Measurements from ENCODE around the gene PHLDB1. TPM values are rescaled to one million over a fixed set of nuclear protein-coding genes. Genes with fewer than 3 reads are reported as not detected.

The PHLDB1 gene
- polyA plus RNA-seq, 1 of the 3 experiments (the other 2 are of a cell fraction): 89.4 TPM

- TF ChIP-seq CTCF (IDR thresholded peaks at IDR 0.05) (no peak), IRF3 (IDR thresholded peaks at IDR 0.05; ENCODE audit: low read depth, low read length) (no peak), MXI1 (IDR thresholded peaks at IDR 0.05; ENCODE audit: low read depth, low read length) (no peak)
Measured at GRCh38 chr11:118650366-118650765, 43.0 kb downstream of the PHLDB1 start (continued).

- ChIA-PET CTCF (interaction anchor here (1.6 kb wide), 1 partner anchor 51 kb away, joined by 3 read pairs; no protein-coding TSS in a partner anchor), POLR2A (interaction anchor here (0.7 kb wide), 1 partner anchor 17 kb away, joined by 3 read pairs; no protein-coding TSS in a partner anchor)
- no peak overlapping the region for H2AFZ ChIP-seq (ENCODE audit: low read depth)
- no peaks in the 10 kb centered on the region; a peak in 1 of 4 replicates for H3K4me1 ChIP-seq (ENCODE audit: control insufficient read depth in 1 of 2, insufficient read depth in 2 of 2, low read depth in 1 of 2, low read length in 1 of 2)
- no peaks in the 10 kb centered on the region for H3K9me2 ChIP-seq
- no peak for DNase-seq
- 82% methylated on average over 3 of the region's 3 CpGs for whole genome bisulfite sequencing (ENCODE audit: low lambda C conversion rate)
- peaks cover 79% of the 10 kb centered on the region in 2 experiments for H3K36me3 ChIP-seq (replicated peaks in 1 of 2; ENCODE audit: control insufficient read depth in 1 of 2, insufficient read depth in 2 of 2, low read length in 1 of 2)
- H3K27ac ChIP-seq (ENCODE audit: low read depth in 2 of 2, low read length in 1 of 2): no peak overlapping the region
- no peaks in the 10 kb centered on the region for H3K9me3 ChIP-seq
- H3K79me2 ChIP-seq (ENCODE audit: insufficient read depth): peaks cover 10% of the 10 kb centered on the region; the same call in 1 of the 2 replicates
- no peak for TF ChIP-seq NFIC (IDR thresholded peaks at IDR 0.05; ENCODE audit: borderline replicate concordance)
- no peak for TF ChIP-seq ELF1 (IDR thresholded peaks at IDR 0.05)
- H3K9ac ChIP-seq: no peak overlapping the region
- H3K27me3 ChIP-seq (ENCODE audit: insufficient read depth): no peaks in the 10 kb centered on the region
- peaks cover 16% of the 10 kb centered on the region; the same call in 1 of the 2 replicates for H4K20me1 ChIP-seq (ENCODE audit: insufficient read depth)
- H3K4me3 ChIP-seq (ENCODE audit: low read depth in 2 of 2, low read length in 1 of 2): no peak overlapping the region
- peaks cover 32% of the 10 kb centered on the region for H3F3A ChIP-seq (replicated peaks; ENCODE audit: insufficient read depth)
- no peak overlapping the region for H3K4me2 ChIP-seq
Measured at GRCh38 chr11:118651820-118652219, 44.4 kb downstream of the PHLDB1 start.

DNA sequence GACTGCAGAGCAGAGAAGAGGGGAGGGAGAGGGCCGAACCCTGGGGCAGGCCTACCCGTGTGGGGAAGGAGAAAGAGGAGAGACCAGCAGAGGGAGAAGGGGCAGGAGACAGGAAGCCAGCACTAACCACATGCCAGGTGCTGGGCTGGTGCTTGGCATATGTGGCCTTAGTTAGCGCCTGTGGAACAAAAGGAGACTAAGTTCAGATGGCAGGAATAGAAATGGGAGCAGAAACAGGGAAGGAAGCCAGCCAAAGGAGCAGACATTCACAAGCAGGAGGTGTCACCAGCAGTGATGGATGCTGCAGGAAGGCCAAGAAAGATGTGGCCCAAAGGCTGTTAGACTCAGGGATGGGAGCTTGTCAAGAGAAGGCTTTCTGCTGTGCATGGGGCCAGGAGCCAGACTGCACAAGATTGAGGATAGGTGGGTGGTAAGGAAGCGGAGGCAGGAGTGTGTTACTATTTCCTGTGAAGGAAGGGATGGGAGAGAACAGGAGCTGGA lies 45.3 kb downstream of the PHLDB1 start:
- H3K9me2 ChIP-seq: no peaks in the 10 kb centered on the region
- H3K79me2 ChIP-seq (ENCODE audit: insufficient read depth): peaks cover 1% of the 10 kb centered on the region; the same call in 1 of the 2 replicates
- POLR2A ChIA-PET: no interaction called here
- H3K4me2 ChIP-seq: no peak overlapping the region
- H4K20me1 ChIP-seq (ENCODE audit: insufficient read depth): peaks cover 19% of the 10 kb centered on the region; the same call in 1 of the 2 replicates
- H3K27ac ChIP-seq (ENCODE audit: low read depth in 2 of 2, low read length in 1 of 2): no peak overlapping the region
- no peak overlapping the region for H3K9ac ChIP-seq
- peaks cover 72 to 82% of the 10 kb centered on the region in 2 experiments for H3K36me3 ChIP-seq (replicated peaks in 1 of 2; ENCODE audit: control insufficient read depth in 1 of 2, insufficient read depth in 2 of 2, low read length in 1 of 2)
- H3F3A ChIP-seq (replicated peaks; ENCODE audit: insufficient read depth): peaks cover 35% of the 10 kb centered on the region
- WGBS (ENCODE audit: low lambda C conversion rate): 85% methylated on average over 4 of the region's 4 CpGs
- H3K4me3 ChIP-seq (ENCODE audit: low read depth in 2 of 2, low read length in 1 of 2): no peak overlapping the region
- DNase-seq: no peak
- H3K4me1 ChIP-seq (ENCODE audit: control insufficient read depth in 1 of 2, insufficient read depth in 2 of 2, low read depth in 1 of 2, low read length in 1 of 2): no peaks in the 10 kb centered on the region; a peak in 1 of 4 replicates
- H3K9me3 ChIP-seq: no peaks in the 10 kb centered on the region
- TF ChIP-seq JUND (IDR thresholded peaks at IDR 0.05) (no peak), IRF3 (IDR thresholded peaks at IDR 0.05; ENCODE audit: low read depth, low read length) (no peak), ELF1 (IDR thresholded peaks at IDR 0.05) (no peak), MAX (IDR thresholded peaks at IDR 0.05; ENCODE audit: low read depth) (no peak), NRF1 (IDR thresholded peaks at IDR 0.05; ENCODE audit: low read depth, low read length) (no peak), TCF12 (IDR thresholded peaks at IDR 0.05) (no peak), SIN3A (IDR thresholded peaks at IDR 0.05; ENCODE audit: borderline replicate concordance, low read depth, low read length) (no peak), FOSL2 (IDR thresholded peaks at IDR 0.05; ENCODE audit: borderline replicate concordance, low read depth) (no peak), TEAD4 (IDR thresholded peaks at IDR 0.05; ENCODE audit: borderline replicate concordance, insufficient read depth) (no peak)
- TF ChIP-seq, protein P1, sequence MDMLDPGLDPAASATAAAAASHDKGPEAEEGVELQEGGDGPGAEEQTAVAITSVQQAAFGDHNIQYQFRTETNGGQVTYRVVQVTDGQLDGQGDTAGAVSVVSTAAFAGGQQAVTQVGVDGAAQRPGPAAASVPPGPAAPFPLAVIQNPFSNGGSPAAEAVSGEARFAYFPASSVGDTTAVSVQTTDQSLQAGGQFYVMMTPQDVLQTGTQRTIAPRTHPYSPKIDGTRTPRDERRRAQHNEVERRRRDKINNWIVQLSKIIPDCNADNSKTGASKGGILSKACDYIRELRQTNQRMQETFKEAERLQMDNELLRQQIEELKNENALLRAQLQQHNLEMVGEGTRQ (IDR thresholded peaks at IDR 0.05; ENCODE audit: borderline replicate concordance, low read depth, low read length): no peak
- no peak overlapping the region for H2AFZ ChIP-seq (ENCODE audit: low read depth)
- H3K27me3 ChIP-seq (ENCODE audit: insufficient read depth): no peaks in the 10 kb centered on the region
- CTCF ChIA-PET: interaction anchor here (0.7 to 1.6 kb wide), 4 partner anchors 10 to 52 kb away, joined by 3 read pairs; no protein-coding TSS in a partner anchor

Data from SK-N-SH (cell line).